ENCODE data around the gene ZDHHC20. TPM values are rescaled to one million over a fixed set of nuclear protein-coding genes. Genes with fewer than 3 reads are reported as not detected.

ZDHHC20 gene
- total and polyA plus RNA-seq, 9 donors = 16.3 to 54.2 (median 32.1) TPM

DNA sequence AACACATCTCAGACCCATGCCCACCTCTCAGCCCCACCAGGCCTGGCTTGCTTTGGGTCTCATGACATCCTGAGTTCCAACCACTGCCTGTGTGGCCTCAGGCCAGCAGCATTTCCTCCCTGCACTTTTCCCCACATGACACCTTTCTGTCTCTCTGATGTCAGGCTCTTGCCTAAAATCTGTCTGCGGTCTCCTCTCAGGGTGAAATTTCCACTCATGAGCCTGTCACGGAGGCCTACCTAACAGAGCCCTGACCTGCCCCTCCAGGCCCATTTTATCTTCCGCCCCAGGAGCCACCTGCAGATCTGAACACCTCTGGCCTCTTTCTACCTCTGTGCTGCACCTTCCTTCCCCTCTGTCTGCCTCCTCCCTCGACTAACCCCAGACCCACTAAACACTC is 93.5 kb downstream of the ZDHHC20 start:
- no peak for DNase-seq
- H3K27me3 ChIP-seq = no peaks in the 10 kb centered on the region
- H3K4me1 ChIP-seq (ENCODE audit: insufficient read depth) = peaks cover 1% of the 10 kb centered on the region
- H3K27ac ChIP-seq = no peak overlapping the region
- H3K9me3 ChIP-seq = no peaks in the 10 kb centered on the region
- WGBS, 3 donors = 77 to 80% (median 80%) methylated on average over 4 of the region's 4 CpGs
- intact Hi-C loops (cut with DNase I) = no loop called here
- no peak overlapping the region for H3K4me3 ChIP-seq
- H3K36me3 ChIP-seq = no peaks in the 10 kb centered on the region
- TF ChIP-seq POLR2A (IDR thresholded peaks at IDR 0.05) (no peak), EP300 (IDR thresholded peaks at IDR 0.05) (no peak)
- TF ChIP-seq, protein P1, sequence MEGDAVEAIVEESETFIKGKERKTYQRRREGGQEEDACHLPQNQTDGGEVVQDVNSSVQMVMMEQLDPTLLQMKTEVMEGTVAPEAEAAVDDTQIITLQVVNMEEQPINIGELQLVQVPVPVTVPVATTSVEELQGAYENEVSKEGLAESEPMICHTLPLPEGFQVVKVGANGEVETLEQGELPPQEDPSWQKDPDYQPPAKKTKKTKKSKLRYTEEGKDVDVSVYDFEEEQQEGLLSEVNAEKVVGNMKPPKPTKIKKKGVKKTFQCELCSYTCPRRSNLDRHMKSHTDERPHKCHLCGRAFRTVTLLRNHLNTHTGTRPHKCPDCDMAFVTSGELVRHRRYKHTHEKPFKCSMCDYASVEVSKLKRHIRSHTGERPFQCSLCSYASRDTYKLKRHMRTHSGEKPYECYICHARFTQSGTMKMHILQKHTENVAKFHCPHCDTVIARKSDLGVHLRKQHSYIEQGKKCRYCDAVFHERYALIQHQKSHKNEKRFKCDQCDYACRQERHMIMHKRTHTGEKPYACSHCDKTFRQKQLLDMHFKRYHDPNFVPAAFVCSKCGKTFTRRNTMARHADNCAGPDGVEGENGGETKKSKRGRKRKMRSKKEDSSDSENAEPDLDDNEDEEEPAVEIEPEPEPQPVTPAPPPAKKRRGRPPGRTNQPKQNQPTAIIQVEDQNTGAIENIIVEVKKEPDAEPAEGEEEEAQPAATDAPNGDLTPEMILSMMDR (IDR thresholded peaks at IDR 0.05) = no peak

DNA sequence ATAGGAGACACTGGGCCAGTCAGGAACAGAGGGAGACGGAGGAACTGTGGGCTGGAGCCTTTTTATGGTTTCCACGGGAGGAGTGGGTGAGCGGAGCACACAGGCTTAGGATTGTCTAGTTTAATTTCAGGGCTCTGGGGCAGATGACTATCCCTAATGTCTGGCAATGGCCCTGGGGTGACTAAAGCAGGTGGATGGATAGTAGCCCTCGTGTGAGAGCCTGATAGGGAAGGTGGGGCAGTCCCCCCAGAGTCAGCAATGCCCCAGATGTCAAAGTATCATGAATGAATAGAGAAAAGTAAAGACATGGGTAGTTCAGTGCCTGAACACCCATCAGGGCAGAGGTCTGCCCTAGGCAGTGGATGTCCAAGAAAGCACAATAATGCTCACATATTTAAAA is 94.2 kb downstream of the ZDHHC20 start:
- TF ChIP-seq, protein P1 (IDR thresholded peaks at IDR 0.05) = no peak
- TF ChIP-seq POLR2A (IDR thresholded peaks at IDR 0.05) (no peak), EP300 (IDR thresholded peaks at IDR 0.05) (no peak)
- intact Hi-C loops (cut with DNase I) = no loop called here
- H3K36me3 ChIP-seq = no peaks in the 10 kb centered on the region
- H3K27me3 ChIP-seq = no peaks in the 10 kb centered on the region
- H3K9me3 ChIP-seq = no peaks in the 10 kb centered on the region
- H3K27ac ChIP-seq = no peak overlapping the region
- no peak overlapping the region for H3K4me3 ChIP-seq
- WGBS, 3 donors = 88 to 93% (median 88%) methylated on average over 4 of the region's 4 CpGs
- no peak for DNase-seq
- no peaks in the 10 kb centered on the region for H3K4me1 ChIP-seq (ENCODE audit: insufficient read depth)

DNA sequence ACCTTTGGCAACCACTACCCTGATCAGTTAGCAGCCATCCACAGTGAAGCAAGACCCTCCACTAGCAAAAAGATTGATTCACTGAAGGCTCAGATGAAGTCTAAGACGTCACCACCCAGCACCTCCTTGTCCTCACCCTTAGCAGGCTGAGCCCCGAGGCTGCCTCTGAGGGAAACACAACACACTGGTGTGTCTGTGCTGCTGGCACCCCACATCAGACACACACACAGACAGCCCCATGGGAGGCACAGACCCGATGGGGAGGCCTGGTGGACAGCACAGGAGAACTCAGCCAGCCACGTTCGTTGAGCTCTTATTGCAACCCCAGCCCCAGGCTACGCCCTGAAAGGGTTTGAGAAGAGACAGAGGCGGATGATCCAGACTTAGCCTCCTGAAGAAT is 94.7 kb downstream of the ZDHHC20 start:
- no peaks in the 10 kb centered on the region for H3K27me3 ChIP-seq
- no peak for DNase-seq
- intact Hi-C loops (cut with DNase I) = no loop called here
- no peak for TF ChIP-seq EP300 (IDR thresholded peaks at IDR 0.05)
- TF ChIP-seq, protein P1 (IDR thresholded peaks at IDR 0.05) = no peak
- no peak for TF ChIP-seq POLR2A (IDR thresholded peaks at IDR 0.05)
- no peak overlapping the region for H3K4me3 ChIP-seq
- H3K36me3 ChIP-seq = no peaks in the 10 kb centered on the region
- WGBS, 3 donors = 83 to 90% (median 85%) methylated on average over 7 of the region's 7 CpGs
- H3K4me1 ChIP-seq (ENCODE audit: insufficient read depth) = no peaks in the 10 kb centered on the region
- H3K27ac ChIP-seq = no peak overlapping the region
- no peaks in the 10 kb centered on the region for H3K9me3 ChIP-seq

DNA sequence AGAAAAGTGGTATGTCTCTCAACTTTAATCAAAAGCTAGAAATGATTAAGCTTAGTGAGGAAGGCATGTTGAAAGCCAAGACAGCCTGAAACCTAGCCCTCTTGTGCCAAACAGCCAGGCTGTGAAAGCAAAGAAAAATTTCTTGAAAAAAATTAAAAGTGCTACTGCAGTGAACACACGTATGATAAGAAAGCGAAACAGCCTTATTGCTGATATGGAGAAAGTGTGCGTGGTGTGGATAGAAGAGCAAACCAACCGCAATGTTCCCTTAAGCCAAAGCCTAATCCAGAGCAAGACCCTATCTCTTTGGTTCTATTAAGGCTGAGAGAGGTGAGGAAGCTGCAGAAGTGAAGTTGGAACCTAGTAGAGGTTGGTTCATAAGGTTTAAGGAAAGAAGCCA is 96.4 kb downstream of the ZDHHC20 start:
- Histone ChIP-seq H3K36me3 (no peaks in the 10 kb centered on the region), H3K4me3 (no peak overlapping the region), H3K4me1 (ENCODE audit: insufficient read depth) (no peaks in the 10 kb centered on the region), H3K9me3 (no peaks in the 10 kb centered on the region), H3K27me3 (no peaks in the 10 kb centered on the region), H3K27ac (no peak overlapping the region)
- intact Hi-C loops (cut with DNase I) = no loop called here
- no peak for DNase-seq
- WGBS, 3 donors = 91 to 94% (median 94%) methylated on average over 4 of the region's 4 CpGs
- TF ChIP-seq EP300 (IDR thresholded peaks at IDR 0.05) (no peak), POLR2A (IDR thresholded peaks at IDR 0.05) (no peak)
- TF ChIP-seq, protein P1 (IDR thresholded peaks at IDR 0.05) = no peak

DNA sequence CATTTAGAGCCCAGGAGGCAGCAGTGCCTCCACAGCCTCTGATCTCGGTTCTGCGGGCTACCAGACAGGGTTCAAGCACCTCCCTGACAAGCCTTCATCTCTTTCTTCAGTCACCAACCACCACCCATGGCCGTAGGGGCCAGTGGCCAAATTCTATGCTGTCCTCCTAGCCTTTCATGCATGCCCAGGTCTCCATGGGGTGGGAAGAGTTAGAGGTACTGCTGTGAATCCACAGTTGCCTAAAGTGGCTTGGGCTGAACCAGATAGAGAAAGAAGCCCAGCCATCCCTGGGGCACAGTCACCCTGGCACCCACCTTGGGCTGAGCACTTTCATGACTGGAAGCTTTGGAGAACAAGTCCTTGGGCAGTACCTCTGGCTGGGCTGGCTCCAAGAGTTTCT is 97.4 kb downstream of the ZDHHC20 start:
- Histone ChIP-seq H3K36me3 (no peaks in the 10 kb centered on the region), H3K4me1 (ENCODE audit: insufficient read depth) (no peaks in the 10 kb centered on the region), H3K27ac (no peak overlapping the region), H3K4me3 (no peak overlapping the region), H3K27me3 (no peaks in the 10 kb centered on the region), H3K9me3 (no peaks in the 10 kb centered on the region)
- 75 to 84% (median 81%) methylated on average over 3 of the region's 3 CpGs for WGBS, 3 donors
- intact Hi-C loops (cut with DNase I) = no loop called here
- no peak for DNase-seq
- TF ChIP-seq, protein P1 (IDR thresholded peaks at IDR 0.05) = no peak
- TF ChIP-seq POLR2A (IDR thresholded peaks at IDR 0.05) (no peak), EP300 (IDR thresholded peaks at IDR 0.05) (no peak)

All from ovary (tissue), 9 donors.